Measurements from ENCODE around the gene ARHGEF19. TPM values are rescaled to one million over a fixed set of nuclear protein-coding genes. Genes with fewer than 3 reads are reported as not detected.
A peak's percentile ranks its signal among the peaks of the same experiment; 100 is the strongest.

The ARHGEF19 gene
- total and polyA plus RNA-seq, 9 of the 15 experiments (the other 6 are each of a cell fraction or from before 2014, with no cell fraction given), result 0.73 to 21.0 (median 5.2) TPM

DNA sequence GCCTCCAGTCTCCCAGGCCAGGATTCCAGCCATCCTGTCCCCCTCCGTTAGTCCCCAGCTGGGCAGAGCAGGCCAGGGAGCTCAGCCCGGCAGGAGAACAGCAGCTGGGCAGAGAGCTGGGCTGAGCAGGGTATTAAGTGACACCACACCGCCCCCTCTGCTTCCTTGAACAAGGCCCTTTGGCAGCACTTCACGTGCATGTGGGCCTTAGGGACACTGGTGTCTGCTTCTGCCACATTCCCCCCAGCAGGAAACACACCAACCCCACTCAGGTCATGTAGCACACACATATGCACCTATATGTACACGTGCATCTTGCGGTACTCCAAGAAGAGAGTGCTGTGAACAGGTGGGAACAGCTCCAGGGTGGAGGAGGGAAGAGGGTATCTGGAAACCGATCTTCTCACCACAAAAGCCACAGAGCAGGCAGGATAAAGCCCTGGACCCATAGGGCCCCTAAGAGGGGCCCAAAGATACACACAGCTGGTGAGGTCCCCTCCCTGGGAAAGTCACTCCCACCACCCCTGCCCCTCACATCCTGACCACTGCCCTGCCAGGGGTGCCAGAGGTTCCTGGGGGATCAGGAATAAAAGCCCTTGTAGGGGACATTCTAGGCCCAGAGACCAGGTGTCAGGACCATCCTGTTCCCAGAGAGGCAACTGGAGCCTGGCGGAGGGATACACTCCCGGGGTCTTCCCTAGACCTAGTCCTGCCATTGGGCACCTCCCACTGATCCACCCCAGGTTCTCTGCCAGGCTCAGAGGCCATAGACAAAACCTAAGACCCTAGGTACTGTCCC, 61.1 kb downstream of the ARHGEF19 start (continued):
- TF ChIP-seq, protein P1, sequence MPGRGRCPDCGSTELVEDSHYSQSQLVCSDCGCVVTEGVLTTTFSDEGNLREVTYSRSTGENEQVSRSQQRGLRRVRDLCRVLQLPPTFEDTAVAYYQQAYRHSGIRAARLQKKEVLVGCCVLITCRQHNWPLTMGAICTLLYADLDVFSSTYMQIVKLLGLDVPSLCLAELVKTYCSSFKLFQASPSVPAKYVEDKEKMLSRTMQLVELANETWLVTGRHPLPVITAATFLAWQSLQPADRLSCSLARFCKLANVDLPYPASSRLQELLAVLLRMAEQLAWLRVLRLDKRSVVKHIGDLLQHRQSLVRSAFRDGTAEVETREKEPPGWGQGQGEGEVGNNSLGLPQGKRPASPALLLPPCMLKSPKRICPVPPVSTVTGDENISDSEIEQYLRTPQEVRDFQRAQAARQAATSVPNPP (IDR thresholded peaks at IDR 0.05; ENCODE audit: borderline replicate concordance, insufficient read depth, insufficient read length), result no peak
- TF ChIP-seq TAF1 (IDR thresholded peaks at IDR 0.05; ENCODE audit: control insufficient read depth, extremely low read depth, insufficient read depth, low read length, severe bottlenecking), result no peak
- no peak for TF ChIP-seq ILK (tag; IDR thresholded peaks at IDR 0.05; ENCODE audit: borderline replicate concordance, low read depth)
- TF ChIP-seq, protein P2, sequence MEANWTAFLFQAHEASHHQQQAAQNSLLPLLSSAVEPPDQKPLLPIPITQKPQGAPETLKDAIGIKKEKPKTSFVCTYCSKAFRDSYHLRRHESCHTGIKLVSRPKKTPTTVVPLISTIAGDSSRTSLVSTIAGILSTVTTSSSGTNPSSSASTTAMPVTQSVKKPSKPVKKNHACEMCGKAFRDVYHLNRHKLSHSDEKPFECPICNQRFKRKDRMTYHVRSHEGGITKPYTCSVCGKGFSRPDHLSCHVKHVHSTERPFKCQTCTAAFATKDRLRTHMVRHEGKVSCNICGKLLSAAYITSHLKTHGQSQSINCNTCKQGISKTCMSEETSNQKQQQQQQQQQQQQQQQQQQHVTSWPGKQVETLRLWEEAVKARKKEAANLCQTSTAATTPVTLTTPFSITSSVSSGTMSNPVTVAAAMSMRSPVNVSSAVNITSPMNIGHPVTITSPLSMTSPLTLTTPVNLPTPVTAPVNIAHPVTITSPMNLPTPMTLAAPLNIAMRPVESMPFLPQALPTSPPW (CRISPR knock-in tag; IDR thresholded peaks at IDR 0.05), result peak; percentile 68
- TF ChIP-seq CBFA2T2 (conservative IDR thresholded peaks at IDR 0.05), result peak; percentile 87
- 0 out of 2 replicates have a peak, but pooled peaks have one; percentile 36 for TF ChIP-seq ATF7 (IDR thresholded peaks at IDR 0.05)
- no peak for TF ChIP-seq SMAD1 (IDR thresholded peaks at IDR 0.05; ENCODE audit: low read depth, low read length, partially characterized antibody)
- TF ChIP-seq FOSL1 (tag; conservative IDR thresholded peaks at IDR 0.05), result peak; percentile 45; the same call in 1 of the 2 replicates
- no peak for TF ChIP-seq POLR2B (IDR thresholded peaks at IDR 0.05; ENCODE audit: low read depth, partially characterized antibody)
- TF ChIP-seq ZNF395 (CRISPR knock-in tag; IDR thresholded peaks at IDR 0.05), result peak; percentile 42; the same call in 1 of the 2 replicates
- TF ChIP-seq HDAC2 (IDR thresholded peaks at IDR 0.05), result peak; percentile 62; the same call in 1 of the 2 replicates
- TF ChIP-seq MTA2 (IDR thresholded peaks at IDR 0.05; ENCODE audit: low read depth), result 0 out of 2 replicates have a peak, but pooled peaks have one; percentile 15
- no peak for TF ChIP-seq JUNB (CRISPR knock-in tag; conservative IDR thresholded peaks at IDR 0.05)
- no peak for TF ChIP-seq TRIM24 (IDR thresholded peaks at IDR 0.05)
- TF ChIP-seq CBX1 (IDR thresholded peaks at IDR 0.05; ENCODE audit: low read depth), result no peak
- TF ChIP-seq HDAC1 (IDR thresholded peaks at IDR 0.05), result peak in 1 of 2 experiments; percentile 73; a peak in 2 of 4 replicates
- TF ChIP-seq ZNF23 (CRISPR knock-in tag; IDR thresholded peaks at IDR 0.05), result no peak
- TF ChIP-seq TEAD4 (IDR thresholded peaks at IDR 0.05; ENCODE audit: low read length), result peak; percentile 81
- TF ChIP-seq TEAD4 (CRISPR knock-in tag; IDR thresholded peaks at IDR 0.05; ENCODE audit: borderline replicate concordance), result no peak
- peak; percentile 39 for TF ChIP-seq DACH1 (IDR thresholded peaks at IDR 0.05; ENCODE audit: partially characterized antibody)
- TF ChIP-seq CREB1 (IDR thresholded peaks at IDR 0.05), result no peak
- TF ChIP-seq CREB1 (CRISPR knock-in tag; IDR thresholded peaks at IDR 0.05), result no peak
- no peak for TF ChIP-seq WHSC1 (IDR thresholded peaks at IDR 0.05; ENCODE audit: low read length)
- peak; percentile 74 for TF ChIP-seq NFIC (IDR thresholded peaks at IDR 0.05)
- TF ChIP-seq NR2C1 (IDR thresholded peaks at IDR 0.05), result no peak
- TF ChIP-seq NR2C1 (tag; IDR thresholded peaks at IDR 0.05), result no peak

All from K562 (cell line).